Type B pancreatic cell (in vitro differentiated cells): Measurements from ENCODE around the gene LITAF. TPM values are rescaled to one million over a fixed set of nuclear protein-coding genes. Genes with fewer than 3 reads are reported as not detected.

Experiments
- DNase-seq: peaks from one replicate; pipeline ENCODE4 v3.0.0; 2021; ENCODE audit warnings: mixed read lengths; ENCODE audit not compliant: unreplicated experiment; ENCODE audit errors: extremely low spot score
- H3K27ac Mint-ChIP-seq: 2 replicates; pipeline ENCODE4 v1.8.0; 2021; ENCODE audit warnings: mild to moderate bottlenecking, mixed read lengths
- H3K27me3 Mint-ChIP-seq: 2 replicates; pipeline ENCODE4 v1.8.0; 2021; ENCODE audit warnings: mixed read lengths
- H3K36me3 Mint-ChIP-seq: 2 replicates; pipeline ENCODE4 v1.8.0; 2021; ENCODE audit warnings: mixed read lengths
- H3K4me1 Mint-ChIP-seq: one replicate; pipeline ENCODE4 v1.8.0; 2021; ENCODE audit warnings: mixed read lengths; ENCODE audit not compliant: unreplicated experiment
- H3K4me3 Mint-ChIP-seq: 2 replicates; pipeline ENCODE4 v1.8.0; 2021; ENCODE audit warnings: mild to moderate bottlenecking, mixed read lengths
- H3K9me3 Mint-ChIP-seq: 2 replicates; pipeline ENCODE4 v1.8.0; 2021; ENCODE audit warnings: mixed read lengths
- total RNA-seq: library from RNA; stranded (reverse); gene quantifications from 2 replicates; pipeline ENCODE4 v1.2.1, GENCODE V29; 2021; ENCODE audit warnings: low replicate concordance
- TF ChIP-seq, protein P1 (sequence below): fragments of 200-600 bp; sonication (generic); conservative IDR thresholded peaks from 2 replicates; pipeline ENCODE4 v1.5.0; 2021; ENCODE audit warnings: antibody characterized with exemption, mild to moderate bottlenecking

LITAF gene
- total RNA-seq, 1 donor from 2014 or later, result 49.8 TPM

DNA sequence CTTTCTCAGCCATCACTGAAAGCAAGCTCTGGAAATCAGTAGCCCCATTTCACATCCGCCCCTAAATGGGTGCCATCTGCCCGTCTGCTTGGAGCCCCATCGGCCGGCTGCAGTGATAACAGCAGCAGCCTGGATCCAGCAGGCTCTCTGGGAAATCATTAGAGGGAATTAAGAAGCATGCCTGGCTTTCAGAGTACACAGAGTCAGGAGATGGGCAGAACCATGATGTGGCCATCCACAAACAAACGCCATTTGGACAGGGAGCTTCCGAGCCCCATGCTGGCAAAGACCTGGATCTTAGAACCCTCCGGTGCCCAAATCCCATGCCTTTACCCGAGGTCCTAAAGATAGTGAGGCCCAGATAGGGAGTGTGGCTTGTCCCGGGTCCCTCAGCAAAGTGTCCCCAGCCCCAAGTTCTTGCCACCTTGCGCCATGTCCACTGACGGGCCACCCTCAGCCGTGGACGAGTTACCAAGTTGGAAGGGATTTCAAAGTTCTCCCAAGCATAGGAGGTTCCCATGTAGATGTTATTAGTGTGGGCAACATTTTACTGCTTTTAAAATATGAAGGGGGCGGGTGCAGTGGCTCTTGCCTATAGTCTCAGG lies 1.0 kb upstream of the LITAF start:
- H3K4me3 Mint-ChIP-seq, result peak overlapping the region; percentile 90
- H3K4me1 Mint-ChIP-seq, result peaks cover 24% of the 10 kb centered on the region
- peak overlapping the region; percentile 79 for H3K27ac Mint-ChIP-seq
- H3K9me3 Mint-ChIP-seq, result no peaks in the 10 kb centered on the region
- peaks cover 11% of the 10 kb centered on the region for H3K27me3 Mint-ChIP-seq
- TF ChIP-seq, protein P1, sequence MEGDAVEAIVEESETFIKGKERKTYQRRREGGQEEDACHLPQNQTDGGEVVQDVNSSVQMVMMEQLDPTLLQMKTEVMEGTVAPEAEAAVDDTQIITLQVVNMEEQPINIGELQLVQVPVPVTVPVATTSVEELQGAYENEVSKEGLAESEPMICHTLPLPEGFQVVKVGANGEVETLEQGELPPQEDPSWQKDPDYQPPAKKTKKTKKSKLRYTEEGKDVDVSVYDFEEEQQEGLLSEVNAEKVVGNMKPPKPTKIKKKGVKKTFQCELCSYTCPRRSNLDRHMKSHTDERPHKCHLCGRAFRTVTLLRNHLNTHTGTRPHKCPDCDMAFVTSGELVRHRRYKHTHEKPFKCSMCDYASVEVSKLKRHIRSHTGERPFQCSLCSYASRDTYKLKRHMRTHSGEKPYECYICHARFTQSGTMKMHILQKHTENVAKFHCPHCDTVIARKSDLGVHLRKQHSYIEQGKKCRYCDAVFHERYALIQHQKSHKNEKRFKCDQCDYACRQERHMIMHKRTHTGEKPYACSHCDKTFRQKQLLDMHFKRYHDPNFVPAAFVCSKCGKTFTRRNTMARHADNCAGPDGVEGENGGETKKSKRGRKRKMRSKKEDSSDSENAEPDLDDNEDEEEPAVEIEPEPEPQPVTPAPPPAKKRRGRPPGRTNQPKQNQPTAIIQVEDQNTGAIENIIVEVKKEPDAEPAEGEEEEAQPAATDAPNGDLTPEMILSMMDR, result no peak
- no peaks in the 10 kb centered on the region for H3K36me3 Mint-ChIP-seq
- no peak for DNase-seq

DNA sequence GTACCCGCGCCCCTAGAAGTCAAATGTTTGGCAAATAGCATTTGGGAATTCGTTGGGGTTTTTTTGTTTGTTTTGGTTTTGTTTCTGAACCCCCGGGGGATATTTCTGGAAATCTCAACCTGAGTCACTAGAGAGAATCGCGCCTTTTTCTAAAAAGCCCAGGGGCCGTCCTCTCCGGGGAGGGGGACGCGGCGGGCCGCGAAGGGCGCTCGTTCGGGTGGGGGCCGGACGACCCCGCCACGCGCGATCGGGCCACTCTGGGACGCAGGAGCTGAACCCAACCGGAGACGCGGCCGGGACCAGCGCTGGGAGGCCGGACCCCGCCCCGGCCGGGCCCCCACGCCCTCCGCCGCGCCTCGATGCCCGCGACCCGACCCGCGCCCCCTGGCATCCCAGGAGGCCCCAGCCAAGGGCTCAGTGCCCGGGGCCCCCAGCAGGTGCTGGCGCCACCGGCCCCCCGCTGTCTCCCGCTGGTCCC lies 302 bp downstream of the LITAF start:
- no peaks in the 10 kb centered on the region for H3K9me3 Mint-ChIP-seq
- peak overlapping the region; percentile 83 for H3K27ac Mint-ChIP-seq
- no peaks in the 10 kb centered on the region for H3K36me3 Mint-ChIP-seq
- TF ChIP-seq, protein P1, result no peak
- H3K27me3 Mint-ChIP-seq, result peaks cover 11% of the 10 kb centered on the region
- H3K4me1 Mint-ChIP-seq, result peaks cover 33% of the 10 kb centered on the region
- H3K4me3 Mint-ChIP-seq, result peak overlapping the region; percentile 88
- no peak for DNase-seq

DNA sequence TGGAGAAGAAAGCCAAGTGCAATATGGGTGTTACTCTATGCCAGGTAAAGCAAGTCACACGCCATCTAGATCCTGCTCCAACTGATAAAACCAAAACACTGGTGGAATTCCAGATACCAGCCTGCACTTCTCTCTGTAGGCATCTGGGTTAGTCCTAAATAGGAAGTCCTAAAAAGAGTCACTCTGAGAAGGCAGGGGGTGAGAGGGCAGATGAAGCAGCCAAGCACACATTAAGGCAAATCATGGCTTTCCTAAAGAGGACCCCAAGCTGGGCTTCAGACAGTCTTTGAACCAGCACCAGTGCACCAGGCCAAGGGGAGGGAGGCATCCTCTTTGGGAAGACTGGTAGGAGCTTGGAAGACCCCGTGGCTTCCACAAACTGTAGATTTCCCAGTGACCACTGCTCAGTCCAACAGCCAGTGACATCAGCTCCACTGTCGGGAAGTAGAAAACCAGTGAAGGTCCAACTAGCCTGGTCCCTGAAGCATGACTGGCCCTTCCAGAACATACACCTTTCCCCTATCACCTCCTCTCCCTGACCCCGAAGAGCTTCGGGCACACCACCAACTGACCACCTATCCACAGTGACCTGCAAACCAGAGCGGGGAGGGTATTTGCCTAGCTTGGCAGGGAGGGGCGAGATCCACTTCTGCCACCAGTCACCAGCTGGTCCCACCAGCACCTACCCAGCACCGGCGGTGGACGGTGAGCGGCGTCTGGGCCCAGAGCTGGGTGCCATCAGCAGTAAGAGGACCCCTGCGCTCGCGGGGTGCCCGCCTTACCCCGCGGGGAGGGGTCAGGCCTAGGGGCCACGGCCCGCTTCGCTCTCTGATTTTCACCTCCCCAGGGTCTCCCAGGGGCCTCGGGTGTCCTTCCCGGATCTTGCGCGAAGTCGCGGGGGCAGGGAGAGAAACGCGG lies 1.0 kb downstream of the LITAF start:
- peaks cover 11% of the 10 kb centered on the region for H3K27me3 Mint-ChIP-seq
- peak overlapping the region; percentile 83 for H3K27ac Mint-ChIP-seq
- no peaks in the 10 kb centered on the region for H3K36me3 Mint-ChIP-seq
- TF ChIP-seq, protein P1, result no peak
- H3K4me1 Mint-ChIP-seq, result peaks cover 37% of the 10 kb centered on the region
- no peak for DNase-seq
- H3K9me3 Mint-ChIP-seq, result no peaks in the 10 kb centered on the region
- H3K4me3 Mint-ChIP-seq, result peak overlapping the region; percentile 88

DNA sequence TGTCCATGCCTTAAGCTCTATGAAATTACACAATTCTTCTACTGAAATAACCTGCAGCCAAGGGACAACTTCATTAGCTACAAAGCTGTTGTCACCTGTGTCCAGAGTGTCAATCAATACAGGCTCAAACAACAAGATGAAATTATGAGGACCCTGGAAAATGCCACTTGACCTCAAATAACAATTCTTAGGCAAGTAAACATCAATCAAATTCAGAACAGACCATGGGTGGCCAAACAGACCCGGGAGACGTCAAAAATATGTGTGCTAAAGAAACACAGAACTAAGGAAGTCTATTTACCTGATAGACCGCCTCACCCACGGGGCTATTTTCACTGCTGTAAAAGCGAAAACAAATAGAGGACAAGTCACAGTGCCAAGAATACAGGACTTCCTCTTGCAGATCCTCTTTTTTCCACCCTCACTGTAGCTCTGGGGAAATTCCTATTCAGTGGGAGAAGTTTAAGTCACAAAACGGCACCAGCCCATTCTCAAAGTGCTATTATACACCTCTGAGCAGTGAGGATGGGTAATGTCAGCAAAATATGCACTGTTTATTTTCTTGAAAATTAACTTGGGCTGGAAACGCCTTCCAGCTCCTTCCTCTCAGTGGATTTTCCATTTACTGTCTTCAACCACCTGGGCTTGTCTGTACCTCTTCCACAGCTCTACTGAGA lies 2.7 kb downstream of the LITAF start:
- DNase-seq, result no peak
- Mint-ChIP-seq H3K4me1 (peaks cover 37% of the 10 kb centered on the region), H3K27ac (peak overlapping the region; percentile 76), H3K27me3 (peaks cover 11% of the 10 kb centered on the region), H3K9me3 (no peaks in the 10 kb centered on the region), H3K36me3 (no peaks in the 10 kb centered on the region), H3K4me3 (peak overlapping the region; percentile 62)
- TF ChIP-seq, protein P1, result no peak

DNA sequence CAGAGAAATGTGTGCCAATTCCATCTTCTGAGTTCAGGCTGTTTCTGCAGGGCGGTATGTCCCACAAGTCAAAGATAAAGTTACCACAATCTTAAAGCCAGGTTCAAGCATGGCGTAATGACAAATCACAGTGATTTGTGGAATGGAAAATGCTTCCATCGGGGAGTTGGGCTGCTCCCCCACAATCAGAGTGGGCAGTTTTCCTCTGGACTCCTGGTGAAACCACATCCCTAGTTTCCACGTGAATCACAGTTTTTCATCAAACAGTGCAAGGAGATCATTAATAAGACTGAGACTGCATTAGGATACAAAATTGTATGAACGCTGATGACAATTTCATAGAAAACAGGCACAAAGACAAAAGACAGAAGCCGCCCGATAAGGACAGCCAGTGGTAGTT lies 3.6 kb downstream of the LITAF start:
- peaks cover 11% of the 10 kb centered on the region for H3K27me3 Mint-ChIP-seq
- H3K4me3 Mint-ChIP-seq, result peak overlapping the region; percentile 23
- H3K9me3 Mint-ChIP-seq, result no peaks in the 10 kb centered on the region
- TF ChIP-seq, protein P1, result no peak
- H3K36me3 Mint-ChIP-seq, result no peaks in the 10 kb centered on the region
- H3K4me1 Mint-ChIP-seq, result peaks cover 32% of the 10 kb centered on the region
- no peak for DNase-seq
- H3K27ac Mint-ChIP-seq, result no peak overlapping the region
